Breast epithelium (tissue), 4 donors: ENCODE results near the gene MRPS14. TPM values are rescaled to one million over a fixed set of nuclear protein-coding genes. Genes with fewer than 3 reads are reported as not detected.

ENCODE experiments used
- DNase-seq, 2 donors: peaks; one replicate each; pipeline ENCODE4 v3.0.0-alpha.2; 2019; ENCODE audit warnings: low spot score in 2 of 2
- H3K27ac ChIP-seq, 2 donors: fragments of 200-600 bp; sonication (generic) in 1 of 2; one replicate each; pipeline ENCODE4 v1.5.1; 2016 to 2019; ENCODE audit warnings: mild to moderate bottlenecking in 1 of 2
- H3K27me3 ChIP-seq, 2 donors: fragments of 200-600 bp; sonication (generic) in 1 of 2; one replicate each; pipeline versions ENCODE4 v1.5.1 to v1.6.0; 2017 to 2019; ENCODE audit warnings: control low read depth in 1 of 2, mild to moderate bottlenecking in 1 of 2
- H3K36me3 ChIP-seq: fragments of 200-600 bp; one replicate; pipeline ENCODE4 v1.5.1; 2019
- H3K4me1 ChIP-seq, 2 donors: fragments of 200-600 bp; sonication (generic); one replicate each; pipeline ENCODE4 v1.5.1; 2016 to 2019; ENCODE audit warnings: control low read depth in 1 of 2
- H3K4me3 ChIP-seq, 3 donors: fragments of 200-600 bp; sonication (generic); 1 replicate in 2 of 3; 2 replicates in 1 of 3; pipeline ENCODE4 v1.5.1; 2016 to 2019; ENCODE audit warnings: mild to moderate bottlenecking in 3 of 3, moderate library complexity in 2 of 3
- H3K9me3 ChIP-seq, 2 donors: fragments of 200-600 bp; sonication (generic) in 1 of 2; one replicate each; pipeline ENCODE4 v1.5.1; 2016 to 2019; ENCODE audit warnings: control low read depth in 1 of 2
- POLR2A ChIP-seq: fragments of 450-650 bp; IDR thresholded peaks from one replicate; pipeline ENCODE4 v1.6.1; 2016; ENCODE audit warnings: antibody characterized with exemption, mild to moderate bottlenecking, moderate library complexity
- POLR2AphosphoS5 ChIP-seq, 3 donors: sonication (generic); formaldehyde crosslinking; IDR thresholded peaks; one replicate each; pipeline ENCODE4 v1.6.1; 2017; ENCODE audit warnings: antibody characterized with exemption in 3 of 3
- intact Hi-C: fragments of 100-400 bp; cut with DNase I; formaldehyde crosslinking; loops from one replicate; pipeline ENCODE4 v1.15.1; 2023; ENCODE audit warnings: low total_unique reads
- total RNA-seq, 3 donors: library from RNA; depleted of rRNA; stranded (reverse); fragments of >200 nt; gene quantifications; one replicate each; pipeline ENCODE4 v1.1.0, GENCODE V29; 2016
- TF ChIP-seq, protein P1 (sequence below), 3 donors: fragments of 450-650 bp; IDR thresholded peaks; one replicate each; pipeline ENCODE4 v1.5.1; 2016 to 2017; ENCODE audit warnings: antibody characterized with exemption in 3 of 3, mild to moderate bottlenecking in 3 of 3, moderate library complexity in 3 of 3

The MRPS14 gene
- total RNA-seq, 3 donors from 2014 or later = 22.9 to 38.5 (median 28.5) TPM

DNA sequence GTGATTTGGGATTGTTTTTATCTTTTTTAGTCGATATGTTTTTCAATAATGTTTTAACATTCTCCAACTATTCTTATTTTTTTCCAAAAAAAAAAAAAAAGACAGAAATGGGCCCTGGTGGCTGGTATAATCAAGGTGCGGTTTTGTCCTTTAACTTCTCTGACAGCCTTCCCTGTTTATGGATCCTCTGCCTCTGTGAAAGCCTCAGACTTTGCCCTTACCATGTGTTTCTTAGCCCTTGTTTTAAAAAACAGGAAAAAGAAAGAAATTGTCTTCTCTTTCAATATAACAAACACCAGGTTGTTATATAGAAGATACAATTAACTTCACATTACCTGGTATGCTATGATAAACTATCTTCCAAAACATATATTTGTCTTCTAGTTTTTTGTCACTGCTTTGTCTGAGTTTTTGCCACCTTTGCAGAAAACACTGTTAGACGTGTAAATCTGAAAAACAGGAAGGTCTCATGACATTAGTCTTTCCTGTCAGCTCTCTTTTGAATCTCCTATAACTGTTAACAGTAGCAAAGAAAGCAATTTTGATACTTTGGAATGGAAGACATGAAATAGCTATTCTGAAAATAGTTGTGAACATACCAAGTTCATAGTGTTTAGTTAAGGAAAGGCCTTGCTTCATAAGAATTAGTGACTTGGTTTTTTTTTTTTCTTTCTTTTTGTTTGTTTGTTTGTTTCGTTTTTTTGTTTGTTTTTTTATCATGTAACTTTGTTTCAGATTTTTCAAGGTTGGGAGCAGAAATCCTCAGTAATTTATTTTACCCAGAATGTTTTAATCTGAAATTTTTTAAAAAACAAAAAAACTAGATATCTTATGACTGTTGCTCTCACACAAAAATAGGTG, 55.1 kb downstream of the MRPS14 start:
- H3K4me1 ChIP-seq = peaks cover 2 to 31% of the 10 kb centered on the region in 2 donors
- peak overlapping the region in 1 of 2 donors; percentile 49 for H3K27ac ChIP-seq
- DNase-seq = no peak
- no peak for TF ChIP-seq POLR2A
- TF ChIP-seq, protein P1, sequence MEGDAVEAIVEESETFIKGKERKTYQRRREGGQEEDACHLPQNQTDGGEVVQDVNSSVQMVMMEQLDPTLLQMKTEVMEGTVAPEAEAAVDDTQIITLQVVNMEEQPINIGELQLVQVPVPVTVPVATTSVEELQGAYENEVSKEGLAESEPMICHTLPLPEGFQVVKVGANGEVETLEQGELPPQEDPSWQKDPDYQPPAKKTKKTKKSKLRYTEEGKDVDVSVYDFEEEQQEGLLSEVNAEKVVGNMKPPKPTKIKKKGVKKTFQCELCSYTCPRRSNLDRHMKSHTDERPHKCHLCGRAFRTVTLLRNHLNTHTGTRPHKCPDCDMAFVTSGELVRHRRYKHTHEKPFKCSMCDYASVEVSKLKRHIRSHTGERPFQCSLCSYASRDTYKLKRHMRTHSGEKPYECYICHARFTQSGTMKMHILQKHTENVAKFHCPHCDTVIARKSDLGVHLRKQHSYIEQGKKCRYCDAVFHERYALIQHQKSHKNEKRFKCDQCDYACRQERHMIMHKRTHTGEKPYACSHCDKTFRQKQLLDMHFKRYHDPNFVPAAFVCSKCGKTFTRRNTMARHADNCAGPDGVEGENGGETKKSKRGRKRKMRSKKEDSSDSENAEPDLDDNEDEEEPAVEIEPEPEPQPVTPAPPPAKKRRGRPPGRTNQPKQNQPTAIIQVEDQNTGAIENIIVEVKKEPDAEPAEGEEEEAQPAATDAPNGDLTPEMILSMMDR (IDR thresholded peaks at IDR 0.05) = no peak
- TF ChIP-seq POLR2AphosphoS5 (IDR thresholded peaks at IDR 0.05) = no peak
- no peaks in the 10 kb centered on the region for H3K9me3 ChIP-seq
- no peak overlapping the region for H3K4me3 ChIP-seq
- H3K36me3 ChIP-seq = no peaks in the 10 kb centered on the region
- no peaks in the 10 kb centered on the region for H3K27me3 ChIP-seq
- intact Hi-C loops = no loop called here

DNA sequence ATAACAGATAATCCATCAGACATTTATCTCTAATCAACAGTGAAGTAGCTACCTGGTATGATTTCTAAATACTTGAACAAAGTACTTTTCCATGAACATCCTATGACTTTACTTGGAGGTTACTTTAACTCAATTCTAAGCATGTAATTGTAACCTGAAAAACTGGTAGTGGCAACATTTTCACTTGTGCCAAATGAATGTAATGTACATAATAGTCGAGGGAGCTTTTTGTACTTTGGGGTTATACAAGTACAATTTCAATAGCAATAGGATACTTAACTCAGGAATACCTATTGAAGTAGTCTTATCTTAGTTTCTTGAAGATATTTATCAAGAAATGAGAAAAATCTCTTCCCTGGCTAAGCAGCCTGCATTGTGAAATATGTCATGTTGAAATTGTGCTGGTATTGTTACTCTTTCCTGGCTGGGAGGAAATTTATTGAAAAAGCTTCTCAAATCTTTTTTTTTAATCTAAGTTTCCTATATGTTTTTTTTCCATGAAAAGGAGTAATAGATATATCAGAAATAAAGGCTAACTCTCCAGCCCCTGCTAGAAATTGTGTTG, 57.1 kb downstream of the MRPS14 start:
- H3K36me3 ChIP-seq = no peaks in the 10 kb centered on the region
- intact Hi-C loops = no loop called here
- DNase-seq = no peak
- no peaks in the 10 kb centered on the region for H3K27me3 ChIP-seq
- H3K9me3 ChIP-seq = no peaks in the 10 kb centered on the region
- H3K27ac ChIP-seq = peak overlapping the region; percentile 67 to 84
- peak overlapping the region in 2 of 3 donors; percentile 19 to 34 for H3K4me3 ChIP-seq
- H3K4me1 ChIP-seq = peaks cover 2 to 25% of the 10 kb centered on the region in 2 donors
- TF ChIP-seq POLR2AphosphoS5 (IDR thresholded peaks at IDR 0.05) = no peak
- TF ChIP-seq, protein P1 (IDR thresholded peaks at IDR 0.05) = no peak
- TF ChIP-seq POLR2A = no peak

DNA sequence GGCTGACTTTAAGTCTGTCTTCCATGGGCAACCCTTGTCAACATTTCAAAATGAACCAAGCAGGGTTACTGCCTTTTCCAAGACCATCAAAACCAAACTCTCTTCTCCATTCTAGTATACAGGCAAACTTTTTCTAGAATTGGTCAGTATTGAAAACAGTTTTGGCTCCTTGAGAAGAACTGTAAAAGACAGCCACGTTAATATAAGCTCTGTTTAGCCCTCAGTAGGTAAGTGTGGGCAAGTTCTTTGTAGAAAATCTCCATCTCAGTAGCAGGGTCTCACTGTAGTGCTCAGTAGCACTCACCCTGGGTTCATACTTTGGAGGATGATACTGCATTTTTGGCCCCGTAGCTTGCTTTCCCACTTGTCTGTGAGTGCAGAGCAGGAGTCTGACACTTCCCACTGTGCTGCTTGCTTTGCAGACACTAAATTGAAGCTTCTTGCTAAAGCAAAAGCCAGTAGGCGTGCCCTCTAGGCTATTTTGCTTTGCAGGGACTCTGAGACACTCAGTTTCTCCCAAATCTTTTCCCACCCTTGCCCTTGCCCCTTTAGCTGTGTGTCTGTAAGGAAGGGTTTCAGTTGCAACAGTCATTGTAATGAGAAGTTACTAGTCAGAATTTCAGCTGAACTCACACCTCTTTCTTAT, 57.7 kb downstream of the MRPS14 start:
- peak overlapping the region; percentile 6 to 34 (median 19) for H3K4me3 ChIP-seq
- TF ChIP-seq POLR2A = no peak
- no peak for TF ChIP-seq POLR2AphosphoS5 (IDR thresholded peaks at IDR 0.05)
- TF ChIP-seq, protein P1 (IDR thresholded peaks at IDR 0.05) = no peak
- intact Hi-C loops = no loop called here
- peaks cover 2 to 25% of the 10 kb centered on the region in 2 donors for H3K4me1 ChIP-seq
- no peaks in the 10 kb centered on the region for H3K9me3 ChIP-seq
- H3K36me3 ChIP-seq = no peaks in the 10 kb centered on the region
- DNase-seq = no peak
- H3K27me3 ChIP-seq = no peaks in the 10 kb centered on the region
- H3K27ac ChIP-seq = peak overlapping the region; percentile 67 to 84

DNA sequence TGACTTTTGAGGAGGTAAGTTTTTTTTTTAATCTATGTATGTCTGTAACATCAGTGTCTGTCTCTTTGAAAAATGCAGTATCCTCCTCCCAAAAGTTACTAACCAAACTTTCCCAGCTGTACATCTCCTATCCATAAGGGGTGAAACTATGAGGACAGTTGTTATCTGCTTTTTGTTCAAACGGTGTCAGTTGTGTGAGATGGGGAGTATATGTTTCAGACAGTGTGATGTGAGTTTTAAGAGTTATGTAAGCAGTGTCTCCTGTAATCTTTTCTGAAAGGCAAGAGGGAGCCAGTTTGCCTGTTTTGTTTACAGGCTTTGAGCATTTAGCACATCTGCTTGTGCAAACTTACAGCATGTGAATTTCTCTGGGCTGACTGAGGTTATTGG, 58.3 kb downstream of the MRPS14 start:
- Histone ChIP-seq H3K9me3 (no peaks in the 10 kb centered on the region), H3K27me3 (no peaks in the 10 kb centered on the region), H3K4me1 (peaks cover 2 to 25% of the 10 kb centered on the region in 2 donors), H3K4me3 (peak overlapping the region in 2 of 3 donors; percentile 6 to 19), H3K36me3 (no peaks in the 10 kb centered on the region), H3K27ac (peak overlapping the region; percentile 67 to 84)
- intact Hi-C loops = no loop called here
- TF ChIP-seq POLR2A (no peak), POLR2AphosphoS5 (IDR thresholded peaks at IDR 0.05) (no peak)
- TF ChIP-seq, protein P1 (IDR thresholded peaks at IDR 0.05) = no peak
- no peak for DNase-seq
